HCT116 (cell line): Measurements from ENCODE around the gene CYP4F3. TPM values are rescaled to one million over a fixed set of nuclear protein-coding genes. Genes with fewer than 3 reads are reported as not detected.

Experiments
- ATAC-seq: fragments of 200-7000 bp; cut with Tn5 transposase; 2 replicates; pipeline ENCODE4 v1.9.1; 2020; ENCODE audit warnings: mild to moderate bottlenecking, moderate library complexity
- BruUV-seq: library from RNA; stranded (reverse); fragments of 400-500 nt; replicated peaks from 2 replicates; lab custom pipeline; 2021; lab: Mats Ljungman, UMichigan
- CTCF ChIA-PET: fragments of 300-600 bp; sonication (Branson Sonifier 250); formaldehyde crosslinking; loops from one replicate; lab custom pipeline; 2021; ENCODE audit warnings: antibody characterized with exemption; lab: Charles Lee
- POLR2A ChIA-PET: fragments of 300-600, 350-600 bp; sonication (Branson Sonifier 250); formaldehyde crosslinking; loops from one replicate; lab custom pipeline; 2021; ENCODE audit warnings: antibody characterized with exemption; lab: Charles Lee
- RAD21 ChIA-PET, 2 experiments: fragments of 300-600 bp; sonication (Branson Sonifier 250); formaldehyde crosslinking; loops; one replicate each; lab custom pipeline; 2023; ENCODE audit warnings: low total read pairs in 2 of 2; ENCODE audit not compliant: uncharacterized antibody in 2 of 2, unreplicated experiment in 2 of 2, low non-redundant PET in 1 of 2; lab: Charles Lee
- DNase-seq: peaks from one replicate; pipeline ENCODE4 v3.0.0-alpha.2; 2010; ENCODE audit warnings: low read depth, low spot score
- H2AFZ ChIP-seq: fragments of 200-600 bp; shearing (Covaris generic), sonication (generic); 2 replicates; pipeline ENCODE4 v1.6.1; 2017; ENCODE audit warnings: low read depth, mixed run types, mixed read lengths, antibody characterized with exemption, low read length; ENCODE audit not compliant: poor library complexity, severe bottlenecking
- H3K27ac ChIP-seq: 2 replicates; pipeline ENCODE4 v1.5.1; 2012; ENCODE audit warnings: low read depth, low read length
- H3K27me3 ChIP-seq: fragments of 200-600 bp; sonication (generic); 2 replicates; pipeline ENCODE4 v1.6.1; 2016; ENCODE audit warnings: mixed run types, low read length, mixed read lengths; ENCODE audit not compliant: insufficient read depth
- H3K36me3 ChIP-seq, 2 experiments: fragments of 200-500 bp in 1 of 2; fragments of 200-600 bp in 1 of 2; sonication (Bioruptor generic) in 1 of 2; sonication (generic) in 1 of 2; 2 replicates each; pipeline versions ENCODE4 v1.5.1 to v1.6.1; 2014 to 2016; ENCODE audit warnings: low read length in 2 of 2, inconsistent platforms in 1 of 2, mixed read lengths in 1 of 2, mixed run types in 1 of 2; ENCODE audit not compliant: insufficient read depth in 2 of 2, control insufficient read depth in 1 of 2
- H3K4me1 ChIP-seq, 2 experiments: fragments of 200-600 bp in 1 of 2; sonication (generic) in 1 of 2; 2 replicates each; pipeline versions ENCODE4 v1.5.1 to v1.6.1; 2012 to 2017; ENCODE audit warnings: low read length in 2 of 2, inconsistent platforms in 1 of 2, mild to moderate bottlenecking in 1 of 2, mixed read lengths in 1 of 2, mixed run types in 1 of 2, moderate library complexity in 1 of 2; ENCODE audit not compliant: insufficient read depth in 2 of 2, control insufficient read depth in 1 of 2
- H3K4me2 ChIP-seq: fragments of 200-600 bp; sonication (generic); 2 replicates; pipeline ENCODE4 v1.6.1; 2017; ENCODE audit warnings: mixed run types, low read length, mixed read lengths
- H3K4me3 ChIP-seq, 2 experiments: fragments of 200-600 bp in 1 of 2; sonication (generic) in 1 of 2; replicated peaks in 1 of 2; 2 replicates each; pipeline ENCODE4 v1.5.1; 2011 to 2016; ENCODE audit warnings: low read length in 2 of 2, control low read depth in 1 of 2, low read depth in 1 of 2, mild to moderate bottlenecking in 1 of 2, mixed read lengths in 1 of 2, mixed run types in 1 of 2
- H3K79me2 ChIP-seq: fragments of 200-600 bp; sonication (generic); 2 replicates; pipeline ENCODE4 v1.6.1; 2017; ENCODE audit warnings: mild to moderate bottlenecking, mixed run types, low read length, moderate library complexity, mixed read lengths; ENCODE audit not compliant: insufficient read depth
- H3K9ac ChIP-seq: fragments of 200-600 bp; sonication (generic); 2 replicates; pipeline ENCODE4 v1.6.1; 2016; ENCODE audit warnings: low read length, mixed read lengths
- H3K9me2 ChIP-seq: fragments of 200-600 bp; sonication (generic), shearing (Covaris generic); 2 replicates; pipeline ENCODE4 v1.6.1; 2017; ENCODE audit warnings: mixed run types, mild to moderate bottlenecking, moderate library complexity; ENCODE audit not compliant: insufficient read depth
- H3K9me3 ChIP-seq, 2 experiments: fragments of 200-500 bp in 1 of 2; fragments of 200-600 bp in 1 of 2; sonication (Bioruptor generic) in 1 of 2; sonication (generic) in 1 of 2; 2 replicates each; pipeline ENCODE4 v1.6.1; 2014 to 2017; ENCODE audit warnings: low read length in 2 of 2, mixed read lengths in 2 of 2, inconsistent platforms in 1 of 2, low read depth in 1 of 2, mild to moderate bottlenecking in 1 of 2, mixed run types in 1 of 2, moderate library complexity in 1 of 2; ENCODE audit not compliant: control insufficient read depth in 1 of 2, insufficient read depth in 1 of 2
- H4K20me1 ChIP-seq: fragments of 200-600 bp; sonication (generic), shearing (Covaris generic); 2 replicates; pipeline ENCODE4 v1.6.1; 2017; ENCODE audit warnings: mixed run types, mild to moderate bottlenecking, moderate library complexity; ENCODE audit not compliant: insufficient read depth
- ELF1 ChIP-seq: IDR thresholded peaks from 2 replicates; pipeline ENCODE4 v1.6.1; 2012; ENCODE audit warnings: low read depth, borderline replicate concordance
- EZH2 ChIP-seq: fragments of 200-600 bp; sonication (generic); IDR thresholded peaks from 2 replicates; pipeline ENCODE4 v1.6.1; 2017; ENCODE audit warnings: antibody characterized with exemption, mixed run types
- EZH2phosphoT487 ChIP-seq: fragments of 200-600 bp; IDR thresholded peaks from 2 replicates; pipeline ENCODE4 v1.6.1; 2018; ENCODE audit warnings: antibody characterized with exemption, borderline replicate concordance
- FOSL1 ChIP-seq: IDR thresholded peaks from 2 replicates; pipeline ENCODE4 v1.6.1; 2012; ENCODE audit warnings: low read depth
- JUND ChIP-seq: IDR thresholded peaks from 2 replicates; pipeline ENCODE4 v1.6.1; 2012
- MAX ChIP-seq: IDR thresholded peaks from 2 replicates; pipeline ENCODE4 v1.6.1; 2012
- SP1 ChIP-seq: IDR thresholded peaks from 2 replicates; pipeline ENCODE4 v1.6.1; 2012; ENCODE audit warnings: low read depth
- SRF ChIP-seq: IDR thresholded peaks from 2 replicates; pipeline ENCODE4 v1.6.1; 2012; ENCODE audit warnings: low read depth
- ZBTB33 ChIP-seq: IDR thresholded peaks from 2 replicates; pipeline ENCODE4 v1.6.1; 2011; ENCODE audit warnings: mild to moderate bottlenecking, low read length, moderate library complexity; ENCODE audit not compliant: insufficient replicate concordance; ENCODE audit errors: extremely low read depth
- ZNF274 ChIP-seq: fragments of 200-500 bp; sonication (Bioruptor generic); IDR thresholded peaks from 2 replicates; pipeline ENCODE4 v1.6.1; 2014; ENCODE audit warnings: mild to moderate bottlenecking, low read depth, low read length, inconsistent platforms
- intact Hi-C: fragments of 100-400 bp; cut with micrococcal nuclease; formaldehyde crosslinking; loops from 2 replicates; pipeline ENCODE4 v1.10.0; 2022
- total RNA-seq: library from RNA; stranded (reverse); gene quantifications from one replicate; pipeline ENCODE4 v1.2.1, GENCODE V29; 2021; ENCODE audit not compliant: unreplicated experiment

Gene CYP4F3
- total RNA-seq, 1 experiment from 2014 or later = 3.6 TPM

- Histone ChIP-seq H3K79me2 (no peaks in the 10 kb centered on the region), H3K9me2 (no peaks in the 10 kb centered on the region), H3K36me3 (no peaks in the 10 kb centered on the region), H2AFZ (no peak overlapping the region), H3K27me3 (peaks cover 20% of the 10 kb centered on the region; the same call in 1 of the 2 replicates), H3K4me2 (no peak overlapping the region), H4K20me1 (no peaks in the 10 kb centered on the region), H3K27ac (no peak overlapping the region), H3K4me1 (no peaks in the 10 kb centered on the region), H3K4me3 (no peak overlapping the region), H3K9me3 (no peaks in the 10 kb centered on the region), H3K9ac (no peak overlapping the region)
- TF ChIP-seq MAX = no peak
- TF ChIP-seq EZH2 = no peak
- TF ChIP-seq ELF1 = no peak
- TF ChIP-seq SP1 = no peak
- no peak for TF ChIP-seq JUND
- no peak for TF ChIP-seq EZH2phosphoT487
- TF ChIP-seq FOSL1 = no peak
- BruUV-seq = no TSS peak
- intact Hi-C loops = no loop called here
- RAD21 ChIA-PET = no interaction called here
- POLR2A ChIA-PET = no interaction called here
- ATAC-seq = no peak
- no peak for DNase-seq
- CTCF ChIA-PET = no interaction called here
These were observed 25.5 kb downstream of the CYP4F3 start for GRCh38 chr19:15666186-15666585.

- ChIA-PET CTCF (no interaction called here), POLR2A (no interaction called here)
- intact Hi-C loops = no loop called here
- no peaks in the 10 kb centered on the region for H4K20me1 ChIP-seq
- H3K27ac ChIP-seq = no peak overlapping the region
- H3K27me3 ChIP-seq = peaks cover 20% of the 10 kb centered on the region; the same call in 1 of the 2 replicates
- DNase-seq = no peak
- TF ChIP-seq ZBTB33 (no peak), ZNF274 (no peak), SRF (no peak)
- TF ChIP-seq, all 23 proteins: peak for 0
- Histone ChIP-seq H3K4me3 (no peak overlapping the region), H3K79me2 (no peaks in the 10 kb centered on the region), H2AFZ (no peak overlapping the region), H3K4me2 (no peak overlapping the region), H3K4me1 (peaks cover 3 to 5% of the 10 kb centered on the region in 2 experiments; a peak in 3 of 4 replicates), H3K36me3 (no peaks in the 10 kb centered on the region), H3K9me3 (no peaks in the 10 kb centered on the region), H3K9ac (no peak overlapping the region), H3K9me2 (no peaks in the 10 kb centered on the region)
- no peak for ATAC-seq
- RAD21 ChIA-PET = no interaction called here
- BruUV-seq = no TSS peak
These were observed 26.2 kb downstream of the CYP4F3 start for GRCh38 chr19:15666883-15667282.
